ENCODE data around the gene SORCS2. TPM values are rescaled to one million over a fixed set of nuclear protein-coding genes. Genes with fewer than 3 reads are reported as not detected.

SORCS2 gene
- total RNA-seq, 6 experiments from 2014 or later, result 0.18 to 6.2 (median 3.1) TPM

DNA sequence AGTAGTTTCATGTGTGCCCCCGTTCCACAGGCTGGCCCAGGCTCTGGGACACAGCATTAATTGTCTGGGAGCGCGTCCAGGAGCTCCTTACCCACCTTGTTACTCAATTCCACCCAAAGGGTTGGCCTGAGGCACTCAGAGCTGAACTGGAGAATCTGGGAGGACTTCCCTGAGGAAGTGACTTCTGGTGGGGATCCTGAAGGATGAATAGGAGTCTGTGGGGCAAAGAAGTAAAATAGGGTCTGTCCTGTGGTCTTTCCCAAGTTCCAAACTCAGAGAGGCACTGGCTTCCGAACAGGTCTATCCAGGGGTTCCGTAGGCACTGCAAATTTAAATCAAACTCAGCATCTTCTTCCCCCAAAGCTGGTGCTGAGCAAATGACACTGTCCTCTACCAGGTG lies 543.1 kb downstream of the SORCS2 start:
- no peak for DNase-seq
- WGBS (ENCODE audit: insufficient coverage, low coverage, low lambda C conversion rate, missing lambda C conversion rate), result 81% methylated on average over 5 of the region's 5 CpGs
- intact Hi-C loops (cut with DNase I), result no loop called here

DNA sequence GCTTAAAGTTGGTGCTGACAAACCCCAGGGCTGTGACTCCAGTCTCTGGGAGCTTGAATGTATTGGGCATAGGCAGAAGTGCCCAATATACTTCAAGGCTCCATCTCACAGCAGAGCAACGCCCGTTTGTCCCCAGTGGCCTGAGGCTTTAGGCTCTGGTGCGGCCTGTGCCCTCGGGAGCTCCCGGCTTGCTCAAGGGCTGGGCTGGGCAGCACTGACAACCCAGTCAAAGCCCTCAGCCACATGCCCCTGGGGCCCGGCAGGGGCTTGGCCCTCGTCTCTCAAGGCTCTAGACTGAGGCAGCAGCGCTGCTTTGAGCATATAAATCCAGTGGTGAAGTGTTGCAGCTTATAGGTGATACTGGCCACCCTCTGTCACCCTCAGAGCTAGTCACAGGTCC lies 543.6 kb downstream of the SORCS2 start:
- no peaks in the 10 kb centered on the region for H3K4me1 ChIP-seq
- H3K36me3 ChIP-seq, result no peaks in the 10 kb centered on the region
- no CpG with 5 or more reads among the region's 8 CpGs for WGBS (ENCODE audit: insufficient coverage, low coverage, low lambda C conversion rate, missing lambda C conversion rate)
- TF ChIP-seq, protein P1, sequence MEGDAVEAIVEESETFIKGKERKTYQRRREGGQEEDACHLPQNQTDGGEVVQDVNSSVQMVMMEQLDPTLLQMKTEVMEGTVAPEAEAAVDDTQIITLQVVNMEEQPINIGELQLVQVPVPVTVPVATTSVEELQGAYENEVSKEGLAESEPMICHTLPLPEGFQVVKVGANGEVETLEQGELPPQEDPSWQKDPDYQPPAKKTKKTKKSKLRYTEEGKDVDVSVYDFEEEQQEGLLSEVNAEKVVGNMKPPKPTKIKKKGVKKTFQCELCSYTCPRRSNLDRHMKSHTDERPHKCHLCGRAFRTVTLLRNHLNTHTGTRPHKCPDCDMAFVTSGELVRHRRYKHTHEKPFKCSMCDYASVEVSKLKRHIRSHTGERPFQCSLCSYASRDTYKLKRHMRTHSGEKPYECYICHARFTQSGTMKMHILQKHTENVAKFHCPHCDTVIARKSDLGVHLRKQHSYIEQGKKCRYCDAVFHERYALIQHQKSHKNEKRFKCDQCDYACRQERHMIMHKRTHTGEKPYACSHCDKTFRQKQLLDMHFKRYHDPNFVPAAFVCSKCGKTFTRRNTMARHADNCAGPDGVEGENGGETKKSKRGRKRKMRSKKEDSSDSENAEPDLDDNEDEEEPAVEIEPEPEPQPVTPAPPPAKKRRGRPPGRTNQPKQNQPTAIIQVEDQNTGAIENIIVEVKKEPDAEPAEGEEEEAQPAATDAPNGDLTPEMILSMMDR (IDR thresholded peaks at IDR 0.05), result no peak
- no peak for TF ChIP-seq POLR2A (IDR thresholded peaks at IDR 0.05)
- H3K27ac ChIP-seq, result no peak overlapping the region
- no peaks in the 10 kb centered on the region for H3K9me3 ChIP-seq
- H3K27me3 ChIP-seq, result no peaks in the 10 kb centered on the region
- DNase-seq (no peak), ATAC-seq (no peak)
- intact Hi-C loops (cut with DNase I), result no loop called here
- H3K4me3 ChIP-seq, result no peak overlapping the region

More for the DNA sequence above, 543.1 kb downstream of the SORCS2 start:
- no peaks in the 10 kb centered on the region for H3K36me3 ChIP-seq
- no peak overlapping the region for H3K27ac ChIP-seq
- TF ChIP-seq, protein P1 (IDR thresholded peaks at IDR 0.05), result no peak
- no peak for TF ChIP-seq POLR2A (IDR thresholded peaks at IDR 0.05)
- H3K9me3 ChIP-seq, result no peaks in the 10 kb centered on the region
- ATAC-seq, result no peak
- no peak overlapping the region for H3K4me3 ChIP-seq
- H3K27me3 ChIP-seq, result no peaks in the 10 kb centered on the region
- H3K4me1 ChIP-seq, result no peaks in the 10 kb centered on the region

DNA sequence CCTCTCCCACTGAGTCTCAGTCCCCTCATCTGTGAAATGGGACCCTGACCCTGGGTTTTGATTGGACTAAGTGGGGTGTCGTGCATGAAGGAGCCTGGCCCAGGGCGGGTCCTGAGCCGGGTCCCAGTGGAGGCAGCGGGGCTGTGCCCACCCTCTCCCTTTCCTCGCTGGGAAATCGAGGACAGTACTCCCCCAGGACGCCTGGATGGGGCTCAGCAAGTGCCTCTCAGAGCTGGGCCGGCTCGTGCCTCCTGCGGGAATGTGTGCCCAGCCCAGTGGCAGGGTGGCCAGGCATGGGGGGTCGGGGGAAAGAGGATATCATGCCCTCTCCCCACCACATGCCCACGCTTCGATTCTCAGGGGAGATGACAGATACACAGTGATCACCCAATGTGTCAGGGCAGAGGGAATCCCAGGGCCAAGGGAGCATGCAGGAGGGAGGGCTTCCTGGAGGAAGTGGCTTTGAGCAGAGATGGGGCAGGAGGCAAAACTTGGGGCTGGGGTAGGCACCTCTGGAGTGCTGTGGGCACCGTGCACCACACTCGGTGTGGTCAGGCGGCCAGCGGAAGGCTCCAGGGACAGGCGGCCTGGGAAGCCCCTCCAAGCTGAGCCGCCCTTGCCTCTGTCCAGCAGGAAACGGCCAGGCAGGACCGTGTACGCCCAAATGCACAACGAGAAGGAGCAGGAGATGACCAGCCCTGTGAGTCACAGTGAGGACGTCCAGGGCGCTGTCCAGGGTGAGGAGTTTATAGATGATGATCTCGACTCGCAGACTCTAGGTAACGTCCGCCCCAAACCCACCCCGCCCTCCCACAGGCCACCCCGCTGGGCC lies 544.3 kb downstream of the SORCS2 start:
- ATAC-seq (no peak), DNase-seq (peak in 1 of 3 donors; percentile 42)
- H3K36me3 ChIP-seq, result no peaks in the 10 kb centered on the region
- WGBS (ENCODE audit: insufficient coverage, low coverage, low lambda C conversion rate, missing lambda C conversion rate), result 80% methylated on average over 4 of the region's 31 CpGs
- H3K4me1 ChIP-seq, result no peaks in the 10 kb centered on the region
- TF ChIP-seq POLR2A (IDR thresholded peaks at IDR 0.05), result no peak
- TF ChIP-seq, protein P1 (IDR thresholded peaks at IDR 0.05), result no peak
- no peak overlapping the region for H3K4me3 ChIP-seq
- H3K27ac ChIP-seq, result no peak overlapping the region
- no peaks in the 10 kb centered on the region for H3K27me3 ChIP-seq
- H3K9me3 ChIP-seq, result no peaks in the 10 kb centered on the region
- intact Hi-C loops (cut with DNase I), result no loop called here

DNA sequence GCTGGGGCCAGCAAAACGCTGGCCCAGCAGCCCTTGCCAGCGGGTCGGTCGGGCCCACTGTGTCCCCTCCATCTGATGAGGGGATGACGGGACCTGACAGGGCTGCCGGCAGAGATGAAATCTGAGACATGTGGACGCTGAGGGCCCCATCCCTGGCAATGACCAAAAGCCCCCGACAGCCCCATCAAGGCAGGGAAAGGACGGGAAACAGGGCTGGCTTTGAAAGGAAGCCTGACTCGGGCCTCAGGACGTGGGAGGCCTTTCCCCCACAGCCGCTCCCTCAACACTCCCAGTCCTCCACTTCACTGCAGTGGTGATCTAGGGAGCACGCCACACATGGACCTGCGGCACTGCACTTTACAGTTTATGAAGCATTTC lies 544.9 kb downstream of the SORCS2 start:
- no peak for DNase-seq
- H3K27me3 ChIP-seq, result no peaks in the 10 kb centered on the region
- intact Hi-C loops (cut with DNase I), result no loop called here
- H3K27ac ChIP-seq, result no peak overlapping the region
- no peak for TF ChIP-seq POLR2A (IDR thresholded peaks at IDR 0.05)
- TF ChIP-seq, protein P1 (IDR thresholded peaks at IDR 0.05), result no peak
- no peaks in the 10 kb centered on the region for H3K36me3 ChIP-seq
- no peak overlapping the region for H3K4me3 ChIP-seq
- 80% methylated on average over 2 of the region's 14 CpGs for WGBS (ENCODE audit: insufficient coverage, low coverage, low lambda C conversion rate, missing lambda C conversion rate)
- no peak for ATAC-seq
- no peaks in the 10 kb centered on the region for H3K4me1 ChIP-seq
- H3K9me3 ChIP-seq, result no peaks in the 10 kb centered on the region

All from right lobe of liver (tissue), 6 donors.